Measurements from ENCODE around the gene GPX5.
"Not testable (repeated sequence)": the region's sequence is repeated elsewhere in the genome, so short reads cannot be mapped to it uniquely, and the experiment has no call there.

GPX5 gene

GRCh38 chr6:28517964-28518363 lies 7.7 kb upstream of the GPX5 start:
- no peak for FAIRE-seq

GRCh38 chr6:28522594-28523240 lies 3.0 kb upstream of the GPX5 start:
- no peak for FAIRE-seq

- FAIRE-seq = no peak
Measured at GRCh38 chr6:28523241-28523622, 2.4 kb upstream of the GPX5 start.

- FAIRE-seq = no peak
Measured at GRCh38 chr6:28530777-28531176, 5.1 kb downstream of the GPX5 start.

- FAIRE-seq = no peak
Measured at GRCh38 chr6:28531479-28532128, 5.9 kb downstream of the GPX5 start.

GRCh38 chr6:28534306-28534705 lies 8.6 kb downstream of the GPX5 start:
- no peak for FAIRE-seq

- no peak for FAIRE-seq
Measured at GRCh38 chr6:28534875-28535274, 9.2 kb downstream of the GPX5 start.

- no peak for FAIRE-seq
Measured at GRCh38 chr6:28537065-28537464, 11.4 kb downstream of the GPX5 start.

- FAIRE-seq = no peak
Measured at GRCh38 chr6:28537509-28538140, 11.9 kb downstream of the GPX5 start.

- no peak for FAIRE-seq
Measured at GRCh38 chr6:28541996-28542395, 16.3 kb downstream of the GPX5 start.

GRCh38 chr6:28542440-28543296 lies 17.0 kb downstream of the GPX5 start:
- no peak for FAIRE-seq

GRCh38 chr6:28543651-28544610 lies 18.2 kb downstream of the GPX5 start:
- no peak for FAIRE-seq

GRCh38 chr6:28545955-28546354 lies 20.3 kb downstream of the GPX5 start:
- no peak for FAIRE-seq

GRCh38 chr6:28547003-28547402 lies 21.3 kb downstream of the GPX5 start:
- not testable (repeated sequence) for FAIRE-seq

- FAIRE-seq = no peak
Measured at GRCh38 chr6:28551891-28552666, 26.4 kb downstream of the GPX5 start.

GRCh38 chr6:28553384-28553985 lies 27.8 kb downstream of the GPX5 start:
- FAIRE-seq = no peak

GRCh38 chr6:28553986-28554881 lies 28.6 kb downstream of the GPX5 start:
- no peak for FAIRE-seq

- no peak for FAIRE-seq
Measured at GRCh38 chr6:28555136-28555535, 29.5 kb downstream of the GPX5 start.

GRCh38 chr6:28558629-28559028 lies 32.9 kb downstream of the GPX5 start:
- FAIRE-seq = no peak

All from islet of Langerhans (tissue), 1 donor.